Measurements from ENCODE around the gene HYAL3. TPM values are rescaled to one million over a fixed set of nuclear protein-coding genes. Genes with fewer than 3 reads are reported as not detected.

The HYAL3 gene
- total RNA-seq, 6 experiments from 2014 or later: 4.7 to 8.3 (median 5.8) TPM

DNA sequence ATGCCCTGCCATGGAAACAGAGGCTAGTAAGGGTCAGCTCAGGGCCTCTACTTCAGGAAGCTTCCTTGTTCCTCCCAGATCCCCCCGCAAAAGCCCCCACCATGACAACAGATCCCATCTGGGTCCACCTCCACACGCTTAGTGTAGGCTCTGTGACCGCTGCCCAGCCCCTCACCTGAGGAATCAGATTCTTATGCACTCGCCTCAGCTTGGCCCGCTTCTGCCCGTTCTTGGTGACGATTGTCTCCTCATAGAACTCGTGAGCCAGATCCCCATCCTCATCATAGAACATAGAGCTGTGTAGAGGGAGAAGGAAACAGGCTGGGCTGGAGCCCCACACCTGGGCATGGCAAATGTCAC is 27.0 kb upstream of the HYAL3 start:
- no peak overlapping the region; the same call in 1 of the 2 replicates for H3K4me3 Mint-ChIP-seq
- peaks cover 4% of the 10 kb centered on the region for H3K27me3 Mint-ChIP-seq (ENCODE audit: insufficient read depth)
- H3K4me1 Mint-ChIP-seq (ENCODE audit: low read depth): peaks cover 14% of the 10 kb centered on the region
- H3K9me3 Mint-ChIP-seq: no peaks in the 10 kb centered on the region
- H3K27ac Mint-ChIP-seq: no peak overlapping the region
- TF ChIP-seq, protein P1, sequence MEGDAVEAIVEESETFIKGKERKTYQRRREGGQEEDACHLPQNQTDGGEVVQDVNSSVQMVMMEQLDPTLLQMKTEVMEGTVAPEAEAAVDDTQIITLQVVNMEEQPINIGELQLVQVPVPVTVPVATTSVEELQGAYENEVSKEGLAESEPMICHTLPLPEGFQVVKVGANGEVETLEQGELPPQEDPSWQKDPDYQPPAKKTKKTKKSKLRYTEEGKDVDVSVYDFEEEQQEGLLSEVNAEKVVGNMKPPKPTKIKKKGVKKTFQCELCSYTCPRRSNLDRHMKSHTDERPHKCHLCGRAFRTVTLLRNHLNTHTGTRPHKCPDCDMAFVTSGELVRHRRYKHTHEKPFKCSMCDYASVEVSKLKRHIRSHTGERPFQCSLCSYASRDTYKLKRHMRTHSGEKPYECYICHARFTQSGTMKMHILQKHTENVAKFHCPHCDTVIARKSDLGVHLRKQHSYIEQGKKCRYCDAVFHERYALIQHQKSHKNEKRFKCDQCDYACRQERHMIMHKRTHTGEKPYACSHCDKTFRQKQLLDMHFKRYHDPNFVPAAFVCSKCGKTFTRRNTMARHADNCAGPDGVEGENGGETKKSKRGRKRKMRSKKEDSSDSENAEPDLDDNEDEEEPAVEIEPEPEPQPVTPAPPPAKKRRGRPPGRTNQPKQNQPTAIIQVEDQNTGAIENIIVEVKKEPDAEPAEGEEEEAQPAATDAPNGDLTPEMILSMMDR (IDR thresholded peaks at IDR 0.05): no peak
- peaks cover 7% of the 10 kb centered on the region; the same call in 1 of the 2 replicates for H3K36me3 Mint-ChIP-seq (ENCODE audit: low read depth)
- DNase-seq: no peak

- TF ChIP-seq, protein P1 (IDR thresholded peaks at IDR 0.05): no peak
- H3K36me3 Mint-ChIP-seq (ENCODE audit: low read depth): peaks cover 7% of the 10 kb centered on the region; the same call in 1 of the 2 replicates
- no peaks in the 10 kb centered on the region for H3K9me3 Mint-ChIP-seq
- no peak overlapping the region for H3K27ac Mint-ChIP-seq
- H3K27me3 Mint-ChIP-seq (ENCODE audit: insufficient read depth): peaks cover 4% of the 10 kb centered on the region
- H3K4me3 Mint-ChIP-seq: no peak overlapping the region
- no peak for DNase-seq
- peaks cover 14% of the 10 kb centered on the region for H3K4me1 Mint-ChIP-seq (ENCODE audit: low read depth)
Measured at GRCh38 chr3:50325497-50326181, 26.4 kb upstream of the HYAL3 start.

DNA sequence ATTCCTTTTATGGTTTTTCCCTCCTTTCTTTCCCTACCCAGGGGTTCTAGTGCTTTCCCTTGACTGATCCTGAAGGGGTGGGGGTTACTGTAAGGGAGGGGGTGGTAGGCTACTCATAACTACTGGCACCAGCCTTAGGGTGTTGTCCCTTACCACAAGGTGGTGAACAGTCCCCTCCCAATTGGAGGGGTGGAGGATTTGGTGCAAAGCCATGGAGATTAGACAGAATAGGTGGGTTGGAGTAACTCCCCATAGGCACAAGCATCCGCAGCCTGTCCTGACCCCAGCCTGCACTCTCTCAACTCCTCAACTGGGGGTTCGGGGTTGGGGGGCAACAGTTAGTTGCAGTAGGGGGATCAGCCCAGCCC is 25.9 kb upstream of the HYAL3 start:
- Mint-ChIP-seq H3K27ac (no peak overlapping the region), H3K4me1 (ENCODE audit: low read depth) (peaks cover 19% of the 10 kb centered on the region), H3K36me3 (ENCODE audit: low read depth) (peaks cover 7% of the 10 kb centered on the region; the same call in 1 of the 2 replicates), H3K4me3 (no peak overlapping the region), H3K27me3 (ENCODE audit: insufficient read depth) (peaks cover 4% of the 10 kb centered on the region), H3K9me3 (no peaks in the 10 kb centered on the region)
- no peak for DNase-seq
- TF ChIP-seq, protein P1 (IDR thresholded peaks at IDR 0.05): no peak

- Mint-ChIP-seq H3K4me3 (no peak overlapping the region), H3K4me1 (ENCODE audit: low read depth) (peaks cover 23% of the 10 kb centered on the region), H3K36me3 (ENCODE audit: low read depth) (peaks cover 7% of the 10 kb centered on the region; the same call in 1 of the 2 replicates), H3K9me3 (no peaks in the 10 kb centered on the region), H3K27ac (peak overlapping the region; percentile 44; the same call in 1 of the 2 replicates), H3K27me3 (ENCODE audit: insufficient read depth) (peaks cover 4% of the 10 kb centered on the region)
- DNase-seq: peak; percentile 46
- TF ChIP-seq, protein P1 (IDR thresholded peaks at IDR 0.05): peak; percentile 94
Measured at GRCh38 chr3:50324351-50325112, 25.3 kb upstream of the HYAL3 start.

- DNase-seq: no peak
- Mint-ChIP-seq H3K27ac (no peak overlapping the region), H3K4me1 (ENCODE audit: low read depth) (peaks cover 23% of the 10 kb centered on the region), H3K9me3 (no peaks in the 10 kb centered on the region), H3K4me3 (no peak overlapping the region), H3K36me3 (ENCODE audit: low read depth) (peaks cover 7% of the 10 kb centered on the region; the same call in 1 of the 2 replicates), H3K27me3 (ENCODE audit: insufficient read depth) (peaks cover 4% of the 10 kb centered on the region)
- TF ChIP-seq, protein P1 (IDR thresholded peaks at IDR 0.05): no peak
Measured at GRCh38 chr3:50323614-50324199, 24.5 kb upstream of the HYAL3 start.

All from HFFc6 (cell line).